Measurements from ENCODE around the gene SFTPA1. TPM values are rescaled to one million over a fixed set of nuclear protein-coding genes. Genes with fewer than 3 reads are reported as not detected.
"Not testable (repeated sequence)": the region's sequence is repeated elsewhere in the genome, so short reads cannot be mapped to it uniquely, and the experiment has no call there.

The SFTPA1 gene
- 4.6 TPM for total RNA-seq

- ATAC-seq (no peak), DNase-seq (ENCODE audit: low spot score) (no peak)
Measured at GRCh38 chr10:79610601-79611191, at the start of gene SFTPA1. TSS of gene SFTPA1 (plus strand) at chr10:79610939. CDS start at chr10:79611826, 887 bp downstream.

GRCh38 chr10:79561257-79561656, 49.5 kb upstream of the SFTPA1 start:
- peak; percentile 67 for DNase-seq (ENCODE audit: low spot score)
- ATAC-seq = peak; percentile 86

- ATAC-seq (peak; percentile 96), DNase-seq (ENCODE audit: low spot score) (peak; percentile 82)
Measured at GRCh38 chr10:79562135-79562756, 48.5 kb upstream of the SFTPA1 start.

DNA sequence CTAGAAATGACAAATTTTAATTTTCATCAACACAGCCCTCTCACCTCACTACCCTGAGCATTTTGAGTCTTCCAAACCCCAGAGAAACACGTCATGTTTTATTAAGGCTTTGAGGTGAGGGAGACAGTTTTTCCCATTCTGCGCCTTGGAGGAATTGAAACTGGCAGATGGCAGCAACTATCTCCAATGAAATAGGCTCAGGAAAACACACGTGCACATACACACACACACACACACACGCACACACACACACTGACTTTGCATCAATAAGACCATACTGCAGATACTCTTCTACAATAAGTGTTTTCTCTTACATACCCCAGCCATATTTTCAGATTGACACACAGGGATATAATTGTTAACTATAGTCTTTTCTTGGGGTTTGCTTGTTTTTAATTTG, 47.3 kb upstream of the SFTPA1 start:
- ATAC-seq (no peak), DNase-seq (ENCODE audit: low spot score) (no peak)

- not testable (repeated sequence) for DNase-seq (ENCODE audit: low spot score); ATAC-seq
Measured at GRCh38 chr10:79570624-79571023, 40.1 kb upstream of the SFTPA1 start.

GRCh38 chr10:79579361-79579760, 31.4 kb upstream of the SFTPA1 start:
- no peak for DNase-seq (ENCODE audit: low spot score)
- ATAC-seq = no peak

DNA sequence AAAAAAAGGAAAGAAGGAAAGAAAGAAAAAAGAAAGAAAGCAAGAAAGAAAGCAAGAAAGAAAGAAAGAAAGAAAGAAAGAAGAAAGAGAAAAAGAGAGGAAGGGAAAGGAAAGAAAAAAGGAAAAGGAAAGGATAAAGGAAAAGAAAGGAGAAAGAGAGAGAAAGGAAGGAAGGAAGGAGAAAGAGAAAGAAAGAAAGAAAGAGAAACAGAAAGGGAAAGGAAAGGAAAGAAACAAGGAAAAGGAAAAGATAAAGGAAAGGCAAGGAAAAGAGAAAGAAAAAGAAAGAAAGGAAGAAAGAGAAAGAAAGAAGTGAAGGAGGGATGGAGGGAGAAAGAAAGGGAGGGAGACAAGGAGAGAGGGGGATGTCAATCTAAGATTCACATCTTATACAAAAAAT, 29.7 kb upstream of the SFTPA1 start:
- no peak for ATAC-seq

GRCh38 chr10:79582096-79582495, 28.6 kb upstream of the SFTPA1 start:
- ATAC-seq = no peak
- no peak for DNase-seq (ENCODE audit: low spot score)

More for the DNA sequence above, 29.7 kb upstream of the SFTPA1 start:
- DNase-seq (ENCODE audit: low spot score) = no peak

- ATAC-seq; DNase-seq (ENCODE audit: low spot score): not testable (repeated sequence)
Measured at GRCh38 chr10:79582954-79583353, 27.8 kb upstream of the SFTPA1 start.

GRCh38 chr10:79583488-79584024, 27.2 kb upstream of the SFTPA1 start:
- no peak for ATAC-seq
- no peak for DNase-seq (ENCODE audit: low spot score)

DNA sequence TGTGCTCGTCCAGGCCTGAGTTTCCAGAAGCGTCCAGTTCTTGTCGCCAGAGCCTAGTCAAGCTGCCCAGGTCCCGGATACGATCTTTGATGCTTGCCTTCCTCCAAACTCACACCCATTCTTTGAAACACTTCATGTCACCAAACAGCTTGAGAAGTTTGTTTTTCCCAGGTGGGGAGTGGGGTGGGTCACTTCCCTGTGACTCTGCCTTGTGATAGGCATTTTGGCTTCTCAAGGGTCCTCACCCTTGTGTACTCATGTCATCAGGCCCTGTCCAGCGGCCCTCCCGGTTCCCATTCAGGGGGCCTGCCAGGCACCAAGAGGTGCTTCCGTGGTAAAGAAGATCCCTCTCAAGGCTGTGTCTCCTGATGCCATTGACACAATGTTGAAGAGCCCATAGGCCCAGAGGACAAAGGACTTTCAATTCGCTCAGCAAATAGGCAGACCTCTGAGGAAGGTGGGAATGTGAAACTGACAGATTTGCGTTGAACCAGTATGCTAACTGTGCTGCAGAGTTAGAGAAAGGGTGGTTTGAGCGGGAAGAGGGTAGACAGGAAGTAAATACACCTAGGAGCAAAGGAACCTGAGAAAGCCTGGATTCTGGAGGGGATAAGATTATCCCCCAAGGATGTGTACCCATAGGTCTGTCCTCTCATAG, 24.7 kb upstream of the SFTPA1 start:
- DNase-seq (ENCODE audit: low spot score) = no peak
- no peak for ATAC-seq

DNA sequence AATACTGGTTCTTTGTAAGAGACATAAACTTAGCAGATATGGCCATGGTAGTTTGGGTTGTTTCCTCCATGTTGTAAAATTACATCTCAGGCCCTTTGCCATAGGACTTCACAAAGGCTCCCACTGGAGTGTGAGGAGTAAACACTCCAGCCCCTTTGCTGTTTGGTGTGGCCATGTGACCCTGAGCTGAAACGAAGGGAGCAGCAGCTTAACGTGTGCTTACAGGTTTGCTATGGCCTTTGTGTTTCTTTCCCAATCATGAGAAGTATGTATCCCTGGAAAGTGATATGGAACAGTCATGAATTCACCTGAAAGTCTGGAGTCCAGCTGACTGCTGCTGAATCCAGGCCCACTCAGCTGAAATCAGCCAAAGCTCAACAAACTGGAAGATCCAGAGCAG, 23.8 kb upstream of the SFTPA1 start:
- ATAC-seq (no peak), DNase-seq (ENCODE audit: low spot score) (no peak)

- ATAC-seq = no peak
Measured at GRCh38 chr10:79588800-79589199, 21.9 kb upstream of the SFTPA1 start.

GRCh38 chr10:79593377-79593776, 17.4 kb upstream of the SFTPA1 start:
- DNase-seq (ENCODE audit: low spot score) = no peak
- no peak for ATAC-seq

More at GRCh38 chr10:79588800-79589199, 21.9 kb upstream of the SFTPA1 start:
- DNase-seq (ENCODE audit: low spot score) = no peak

DNA sequence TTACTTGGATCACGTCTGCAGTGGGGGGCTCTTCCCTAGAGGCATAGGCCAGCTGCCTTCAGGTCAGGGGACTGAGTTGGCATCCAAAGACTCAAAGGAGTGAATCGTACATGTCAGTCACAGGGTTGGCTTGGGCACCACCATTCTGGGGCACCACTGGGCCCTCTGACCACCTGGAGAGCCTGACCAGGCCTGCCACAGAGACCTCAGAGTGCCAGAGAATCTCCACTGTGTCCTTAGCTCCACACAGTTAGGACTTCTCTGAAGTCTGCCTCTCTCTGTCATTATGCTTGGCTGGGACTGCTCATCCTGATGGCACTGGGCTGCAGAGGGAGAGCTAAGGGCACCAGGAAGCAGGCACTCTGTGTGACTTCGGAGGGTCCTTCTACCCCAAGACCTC, 16.2 kb upstream of the SFTPA1 start:
- DNase-seq (ENCODE audit: low spot score); ATAC-seq: not testable (repeated sequence)

GRCh38 chr10:79595510-79595909, 15.2 kb upstream of the SFTPA1 start:
- ATAC-seq (no peak), DNase-seq (ENCODE audit: low spot score) (no peak)

DNA sequence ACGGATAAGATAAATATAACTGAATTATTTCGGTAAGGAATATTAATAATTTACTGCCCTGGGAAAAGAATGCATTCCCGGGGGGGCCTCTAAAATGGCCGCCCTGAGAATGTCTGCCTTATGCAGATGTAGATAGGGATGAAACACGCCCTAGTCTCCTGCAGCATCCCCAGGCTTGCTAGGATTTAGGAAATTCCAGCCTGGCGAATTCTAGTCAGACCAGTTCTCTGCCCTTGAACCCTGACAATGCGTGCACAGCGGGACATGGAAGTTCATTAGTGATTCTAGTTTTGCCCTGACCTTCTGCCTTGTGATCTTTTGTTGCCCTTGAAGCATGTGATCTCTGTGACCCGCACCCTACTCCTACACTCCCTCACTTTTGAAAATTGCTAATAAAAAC, 11.1 kb upstream of the SFTPA1 start:
- not testable (repeated sequence) for DNase-seq (ENCODE audit: low spot score); ATAC-seq

GRCh38 chr10:79601939-79602338, 8.8 kb upstream of the SFTPA1 start:
- DNase-seq (ENCODE audit: low spot score) (no peak), ATAC-seq (no peak)

DNA sequence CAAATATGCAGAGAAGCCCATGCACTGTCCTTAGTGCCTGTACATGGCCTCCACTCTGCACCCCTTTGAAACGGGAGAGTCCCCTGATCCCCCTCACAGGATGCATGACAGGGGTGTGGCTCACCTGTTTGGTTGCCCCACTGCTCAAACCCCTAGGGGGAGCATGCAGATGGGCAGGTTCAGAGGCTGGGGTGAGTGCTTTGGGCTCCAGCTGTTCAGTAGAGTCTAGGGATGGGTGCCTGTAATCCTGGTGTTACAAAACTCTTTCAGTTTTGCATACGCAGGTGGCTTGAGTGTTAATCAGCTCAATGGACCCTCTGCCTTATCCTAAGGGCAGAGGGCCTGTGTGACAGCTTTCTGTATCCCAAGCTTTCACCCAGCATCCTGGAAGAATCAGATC, 7.8 kb upstream of the SFTPA1 start:
- ATAC-seq = no peak
- no peak for DNase-seq (ENCODE audit: low spot score)

DNA sequence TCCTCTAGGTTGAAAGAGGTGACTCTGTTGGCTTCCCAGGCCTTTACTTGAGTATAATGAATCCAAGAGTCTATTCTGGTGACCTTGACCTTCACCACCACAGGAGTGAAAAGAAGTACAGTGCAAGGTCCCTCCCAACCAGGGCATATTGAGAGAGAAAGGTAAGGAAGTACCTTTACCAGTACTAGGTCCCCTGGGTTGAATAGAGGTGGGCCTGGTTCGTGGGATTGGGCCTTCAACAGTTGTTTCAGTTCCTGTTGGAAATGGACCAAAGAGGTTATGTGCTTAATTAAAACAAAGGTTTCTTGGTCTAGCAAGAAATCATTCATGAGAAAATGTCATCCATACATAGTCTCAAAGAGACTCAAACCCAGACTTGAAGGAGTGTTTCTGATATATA, 6.4 kb upstream of the SFTPA1 start:
- DNase-seq (ENCODE audit: low spot score) (no peak), ATAC-seq (no peak)

DNA sequence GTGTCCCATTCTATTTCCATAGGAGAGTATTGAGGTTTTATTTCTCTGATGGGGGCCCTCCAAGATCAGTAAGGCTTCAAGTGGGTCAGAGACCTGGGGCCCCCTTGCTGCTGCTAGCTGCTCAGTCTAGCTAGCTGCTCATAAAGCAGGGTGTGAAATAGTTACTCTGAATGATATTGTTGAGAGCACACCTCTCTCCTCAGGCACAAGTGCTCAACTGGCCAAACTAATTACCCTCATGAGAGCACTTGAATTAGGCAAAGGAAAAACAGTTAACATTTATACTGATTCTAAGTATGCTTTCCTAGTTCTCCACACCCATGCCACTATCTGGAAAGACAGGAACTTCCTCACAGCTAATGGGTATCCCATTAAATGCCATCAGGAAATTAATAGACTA, 5.4 kb upstream of the SFTPA1 start:
- ATAC-seq (no peak), DNase-seq (ENCODE audit: low spot score) (no peak)

Data from left lobe of liver (tissue), 2 donors.